Liver (tissue), 9 donors: ENCODE data around the gene DUSP1. TPM values are rescaled to one million over a fixed set of nuclear protein-coding genes. Genes with fewer than 3 reads are reported as not detected.

Experiments used
- DNase-seq: peaks from one replicate; pipeline ENCODE4 v3.0.0-alpha.2; 2017; ENCODE audit warnings: low spot score
- H3K27ac ChIP-seq, 2 donors: one replicate each; pipeline ENCODE4 v1.7.0; 2013; ENCODE audit warnings: inconsistent platforms in 2 of 2, low read length in 2 of 2, control low read depth in 1 of 2, low read depth in 1 of 2, mild to moderate bottlenecking in 1 of 2
- H3K27me3 ChIP-seq, 4 donors: one replicate each; pipeline versions ENCODE4 v1.6.1 to v1.7.0; 2013; ENCODE audit warnings: low read length in 3 of 4, inconsistent platforms in 1 of 4, mild to moderate bottlenecking in 1 of 4, moderate library complexity in 1 of 4; ENCODE audit not compliant: control insufficient read depth in 4 of 4, insufficient read depth in 4 of 4
- H3K36me3 ChIP-seq, 4 donors: one replicate each; pipeline versions ENCODE4 v1.6.1 to v1.7.0; 2013; ENCODE audit warnings: low read length in 3 of 4, mild to moderate bottlenecking in 3 of 4, low read depth in 1 of 4, moderate library complexity in 1 of 4; ENCODE audit not compliant: control insufficient read depth in 4 of 4, insufficient read depth in 3 of 4
- H3K4me1 ChIP-seq, 4 donors: one replicate each; pipeline versions ENCODE4 v1.6.1 to v1.7.0; 2013; ENCODE audit warnings: low read length in 3 of 4, mild to moderate bottlenecking in 3 of 4, moderate library complexity in 1 of 4; ENCODE audit not compliant: control insufficient read depth in 4 of 4, insufficient read depth in 4 of 4
- H3K4me3 ChIP-seq, 3 donors: one replicate each; pipeline versions ENCODE4 v1.6.1 to v1.7.0; 2013; ENCODE audit warnings: low read length in 3 of 3, control low read depth in 1 of 3, low read depth in 1 of 3, mild to moderate bottlenecking in 1 of 3
- H3K9ac ChIP-seq, 2 donors: one replicate each; pipeline ENCODE4 v1.7.0; 2013; ENCODE audit warnings: low read length in 2 of 2, mild to moderate bottlenecking in 2 of 2, moderate library complexity in 2 of 2, control low read depth in 1 of 2, low read depth in 1 of 2
- H3K9me3 ChIP-seq, 4 donors: one replicate each; pipeline versions ENCODE4 v1.6.1 to v1.7.0; 2013; ENCODE audit warnings: low read length in 3 of 4; ENCODE audit not compliant: control insufficient read depth in 4 of 4
- ATF3 ChIP-seq: IDR thresholded peaks from 2 replicates; pipeline ENCODE4 v1.6.1; 2016; ENCODE audit warnings: antibody characterized with exemption
- EGR1 ChIP-seq, 2 donors: IDR thresholded peaks; 2 replicates each; pipeline ENCODE4 v1.6.1; 2016 to 2018; ENCODE audit warnings: antibody characterized with exemption in 2 of 2, low read depth in 2 of 2
- FOXA1 ChIP-seq: IDR thresholded peaks from 2 replicates; pipeline ENCODE4 v1.6.1; 2016; ENCODE audit warnings: antibody characterized with exemption
- FOXA2 ChIP-seq: IDR thresholded peaks from 2 replicates; pipeline ENCODE4 v1.6.1; 2016; ENCODE audit warnings: antibody characterized with exemption
- GABPA ChIP-seq, 2 donors: IDR thresholded peaks in 1 of 2; conservative IDR thresholded peaks in 1 of 2; 2 replicates each; pipeline ENCODE4 v1.6.1; 2016; ENCODE audit warnings: antibody characterized with exemption in 2 of 2, mild to moderate bottlenecking in 1 of 2, moderate library complexity in 1 of 2
- HNF4A ChIP-seq, 2 donors: conservative IDR thresholded peaks; 2 replicates each; pipeline ENCODE4 v1.6.1; 2016; ENCODE audit warnings: antibody characterized with exemption in 2 of 2, mild to moderate bottlenecking in 2 of 2
- HNF4G ChIP-seq: IDR thresholded peaks from 2 replicates; pipeline ENCODE4 v1.6.1; 2016; ENCODE audit warnings: antibody characterized with exemption
- JUND ChIP-seq, 2 donors: IDR thresholded peaks; 2 replicates each; pipeline ENCODE4 v1.6.1; 2016; ENCODE audit warnings: antibody characterized with exemption in 2 of 2
- NR2F2 ChIP-seq: IDR thresholded peaks from 2 replicates; pipeline ENCODE4 v1.6.1; 2016; ENCODE audit warnings: antibody characterized with exemption
- RAD21 ChIP-seq, 2 donors: IDR thresholded peaks; 2 replicates each; pipeline ENCODE4 v1.6.1; 2016; ENCODE audit warnings: antibody characterized with exemption in 2 of 2, mild to moderate bottlenecking in 2 of 2
- RXRA ChIP-seq, 2 donors: IDR thresholded peaks; 2 replicates each; pipeline ENCODE4 v1.6.1; 2017 to 2018; ENCODE audit warnings: antibody characterized with exemption in 2 of 2, mild to moderate bottlenecking in 1 of 2
- SP1 ChIP-seq: IDR thresholded peaks from 2 replicates; pipeline ENCODE4 v1.6.1; 2018; ENCODE audit warnings: antibody characterized with exemption, mild to moderate bottlenecking
- TAF1 ChIP-seq: conservative IDR thresholded peaks from 2 replicates; pipeline ENCODE4 v1.6.1; 2016; ENCODE audit warnings: antibody characterized with exemption, mild to moderate bottlenecking
- YY1 ChIP-seq: IDR thresholded peaks from 2 replicates; pipeline ENCODE4 v1.6.1; 2016; ENCODE audit warnings: antibody characterized with exemption, mild to moderate bottlenecking
- WGBS: extraction: QIAGEN DNeasy Blood & Tissue Kit; methylation state at CpG from one replicate; pipeline ENCODE4 v1.1.7; 2013; 5-methylcytosine and 5-hydroxymethylcytosine counted together
- polyA plus RNA-seq, 2 donors: library from polyadenylated mRNA; stranded (reverse) in 1 of 2; unstranded in 1 of 2; fragments of 200-250 nt in 1 of 2; fragments of >200 nt in 1 of 2; fragmentation: Nextera tagmentation in 1 of 2; extraction: Ambion mirVana in 1 of 2; gene quantifications; one replicate each; pipeline versions ENCODE4 v1.2.1 to v1.2.3, GENCODE V29; 2013 to 2015
- total RNA-seq, 2 donors: library from RNA; depleted of rRNA; stranded (reverse); fragments of >200 nt; gene quantifications; one replicate each; pipeline ENCODE4 v1.2.3, GENCODE V29; 2014
- TF ChIP-seq, protein P1 (sequence below): IDR thresholded peaks from 2 replicates; pipeline ENCODE4 v1.6.1; 2016; ENCODE audit warnings: antibody characterized with exemption
- TF ChIP-seq, protein P2 (sequence below): IDR thresholded peaks from 2 replicates; pipeline ENCODE4 v1.6.1; 2016; ENCODE audit warnings: antibody characterized with exemption
- TF ChIP-seq, protein P3 (sequence below): fragments of 150-350 bp; IDR thresholded peaks from 2 replicates; pipeline ENCODE4 v1.5.1; 2017; ENCODE audit warnings: improper control_type of control experiment, low read depth, low read length; ENCODE audit not compliant: missing input control
- TF ChIP-seq, protein P4 (sequence below): IDR thresholded peaks from 2 replicates; pipeline ENCODE4 v1.6.1; 2016; ENCODE audit warnings: antibody characterized with exemption, mild to moderate bottlenecking
- donor health status: healthy.
- donor health status: healthy.
- donor health status: healthy.
- donor health status: healthy.
- donor health status: healthy.

The DUSP1 gene
- total and polyA plus RNA-seq, 4 donors = 53.2 to 237 (median 110) TPM

GRCh38 chr5:172793577-172794488 is 22.8 kb upstream of the DUSP1 start:
- peak overlapping the region; percentile 33 to 44 for H3K27ac ChIP-seq
- H3K9ac ChIP-seq = no peak overlapping the region
- H3K4me3 ChIP-seq = no peak overlapping the region
- H3K36me3 ChIP-seq = no peaks in the 10 kb centered on the region
- H3K9me3 ChIP-seq = no peaks in the 10 kb centered on the region
- 59% methylated on average over 17 of the region's 17 CpGs for WGBS
- peaks cover 6 to 17% (median 14%) of the 10 kb centered on the region in 4 donors for H3K4me1 ChIP-seq
- TF ChIP-seq RXRA (IDR thresholded peaks at IDR 0.05) = peak; percentile 47 to 59
- TF ChIP-seq, protein P1, sequence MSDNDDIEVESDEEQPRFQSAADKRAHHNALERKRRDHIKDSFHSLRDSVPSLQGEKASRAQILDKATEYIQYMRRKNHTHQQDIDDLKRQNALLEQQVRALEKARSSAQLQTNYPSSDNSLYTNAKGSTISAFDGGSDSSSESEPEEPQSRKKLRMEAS = no peak
- TF ChIP-seq HNF4G = peak; percentile 67
- no peak for TF ChIP-seq TAF1
- TF ChIP-seq NR2F2 = peak; percentile 54
- TF ChIP-seq FOXA2 = no peak
- no peak for TF ChIP-seq GABPA (IDR thresholded peaks at IDR 0.05 in 1 of 2, conservative IDR thresholded peaks at IDR 0.05 in 1 of 2)
- TF ChIP-seq, protein P2, sequence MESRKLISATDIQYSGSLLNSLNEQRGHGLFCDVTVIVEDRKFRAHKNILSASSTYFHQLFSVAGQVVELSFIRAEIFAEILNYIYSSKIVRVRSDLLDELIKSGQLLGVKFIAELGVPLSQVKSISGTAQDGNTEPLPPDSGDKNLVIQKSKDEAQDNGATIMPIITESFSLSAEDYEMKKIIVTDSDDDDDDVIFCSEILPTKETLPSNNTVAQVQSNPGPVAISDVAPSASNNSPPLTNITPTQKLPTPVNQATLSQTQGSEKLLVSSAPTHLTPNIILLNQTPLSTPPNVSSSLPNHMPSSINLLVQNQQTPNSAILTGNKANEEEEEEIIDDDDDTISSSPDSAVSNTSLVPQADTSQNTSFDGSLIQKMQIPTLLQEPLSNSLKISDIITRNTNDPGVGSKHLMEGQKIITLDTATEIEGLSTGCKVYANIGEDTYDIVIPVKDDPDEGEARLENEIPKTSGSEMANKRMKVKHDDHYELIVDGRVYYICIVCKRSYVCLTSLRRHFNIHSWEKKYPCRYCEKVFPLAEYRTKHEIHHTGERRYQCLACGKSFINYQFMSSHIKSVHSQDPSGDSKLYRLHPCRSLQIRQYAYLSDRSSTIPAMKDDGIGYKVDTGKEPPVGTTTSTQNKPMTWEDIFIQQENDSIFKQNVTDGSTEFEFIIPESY = no peak
- TF ChIP-seq ATF3 = no peak
- no peak for TF ChIP-seq EGR1 (IDR thresholded peaks at IDR 0.05; ENCODE audit: low read depth in 2 of 2)
- TF ChIP-seq RAD21 (IDR thresholded peaks at IDR 0.05) = peak; percentile 22 to 31
- no peak for TF ChIP-seq FOXA1
- peak; percentile 86 to 93 for TF ChIP-seq HNF4A (conservative IDR thresholded peaks at IDR 0.05)
- TF ChIP-seq YY1 = no peak
- TF ChIP-seq, protein P3, sequence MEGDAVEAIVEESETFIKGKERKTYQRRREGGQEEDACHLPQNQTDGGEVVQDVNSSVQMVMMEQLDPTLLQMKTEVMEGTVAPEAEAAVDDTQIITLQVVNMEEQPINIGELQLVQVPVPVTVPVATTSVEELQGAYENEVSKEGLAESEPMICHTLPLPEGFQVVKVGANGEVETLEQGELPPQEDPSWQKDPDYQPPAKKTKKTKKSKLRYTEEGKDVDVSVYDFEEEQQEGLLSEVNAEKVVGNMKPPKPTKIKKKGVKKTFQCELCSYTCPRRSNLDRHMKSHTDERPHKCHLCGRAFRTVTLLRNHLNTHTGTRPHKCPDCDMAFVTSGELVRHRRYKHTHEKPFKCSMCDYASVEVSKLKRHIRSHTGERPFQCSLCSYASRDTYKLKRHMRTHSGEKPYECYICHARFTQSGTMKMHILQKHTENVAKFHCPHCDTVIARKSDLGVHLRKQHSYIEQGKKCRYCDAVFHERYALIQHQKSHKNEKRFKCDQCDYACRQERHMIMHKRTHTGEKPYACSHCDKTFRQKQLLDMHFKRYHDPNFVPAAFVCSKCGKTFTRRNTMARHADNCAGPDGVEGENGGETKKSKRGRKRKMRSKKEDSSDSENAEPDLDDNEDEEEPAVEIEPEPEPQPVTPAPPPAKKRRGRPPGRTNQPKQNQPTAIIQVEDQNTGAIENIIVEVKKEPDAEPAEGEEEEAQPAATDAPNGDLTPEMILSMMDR = no peak
- TF ChIP-seq SP1 = peak; percentile 76
- peak; percentile 64 to 66 for TF ChIP-seq JUND (IDR thresholded peaks at IDR 0.05)
- TF ChIP-seq, protein P4, sequence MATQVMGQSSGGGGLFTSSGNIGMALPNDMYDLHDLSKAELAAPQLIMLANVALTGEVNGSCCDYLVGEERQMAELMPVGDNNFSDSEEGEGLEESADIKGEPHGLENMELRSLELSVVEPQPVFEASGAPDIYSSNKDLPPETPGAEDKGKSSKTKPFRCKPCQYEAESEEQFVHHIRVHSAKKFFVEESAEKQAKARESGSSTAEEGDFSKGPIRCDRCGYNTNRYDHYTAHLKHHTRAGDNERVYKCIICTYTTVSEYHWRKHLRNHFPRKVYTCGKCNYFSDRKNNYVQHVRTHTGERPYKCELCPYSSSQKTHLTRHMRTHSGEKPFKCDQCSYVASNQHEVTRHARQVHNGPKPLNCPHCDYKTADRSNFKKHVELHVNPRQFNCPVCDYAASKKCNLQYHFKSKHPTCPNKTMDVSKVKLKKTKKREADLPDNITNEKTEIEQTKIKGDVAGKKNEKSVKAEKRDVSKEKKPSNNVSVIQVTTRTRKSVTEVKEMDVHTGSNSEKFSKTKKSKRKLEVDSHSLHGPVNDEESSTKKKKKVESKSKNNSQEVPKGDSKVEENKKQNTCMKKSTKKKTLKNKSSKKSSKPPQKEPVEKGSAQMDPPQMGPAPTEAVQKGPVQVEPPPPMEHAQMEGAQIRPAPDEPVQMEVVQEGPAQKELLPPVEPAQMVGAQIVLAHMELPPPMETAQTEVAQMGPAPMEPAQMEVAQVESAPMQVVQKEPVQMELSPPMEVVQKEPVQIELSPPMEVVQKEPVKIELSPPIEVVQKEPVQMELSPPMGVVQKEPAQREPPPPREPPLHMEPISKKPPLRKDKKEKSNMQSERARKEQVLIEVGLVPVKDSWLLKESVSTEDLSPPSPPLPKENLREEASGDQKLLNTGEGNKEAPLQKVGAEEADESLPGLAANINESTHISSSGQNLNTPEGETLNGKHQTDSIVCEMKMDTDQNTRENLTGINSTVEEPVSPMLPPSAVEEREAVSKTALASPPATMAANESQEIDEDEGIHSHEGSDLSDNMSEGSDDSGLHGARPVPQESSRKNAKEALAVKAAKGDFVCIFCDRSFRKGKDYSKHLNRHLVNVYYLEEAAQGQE = peak; percentile 34
- H3K27me3 ChIP-seq = no peaks in the 10 kb centered on the region
- no peak for DNase-seq
